ENCODE data around the gene GLB1L3.

DNA sequence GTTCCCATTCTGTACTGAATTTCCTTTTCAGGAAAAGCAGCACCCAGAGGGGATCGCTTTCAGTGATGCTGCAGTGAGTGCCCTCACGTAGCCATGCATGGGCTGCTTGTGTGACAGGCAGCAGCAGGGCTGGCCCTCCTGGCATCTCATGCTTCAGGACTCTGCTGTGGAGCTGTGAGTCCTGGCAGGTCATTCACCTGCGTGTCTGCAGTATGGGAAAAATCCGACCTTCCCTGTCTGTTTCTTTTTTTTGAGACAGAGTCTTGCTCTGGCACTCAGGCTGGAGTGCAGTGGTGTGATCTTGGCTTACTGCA is 69.0 kb downstream of the GLB1L3 start:
- no peak for TF ChIP-seq POLR2A (IDR thresholded peaks at IDR 0.05; ENCODE audit: low read length)
- no peak for TF ChIP-seq GATA1 (IDR thresholded peaks at IDR 0.05; ENCODE audit: low read depth, low read length)
